SJCRH30 (cell line): ENCODE measurements around the gene NXNL2. TPM values are rescaled to one million over a fixed set of nuclear protein-coding genes. Genes with fewer than 3 reads are reported as not detected.
A peak's percentile ranks its signal among the peaks of the same experiment; 100 is the strongest.

Experiments used
- DNase-seq, 2 experiments: peaks; one replicate each; pipeline ENCODE4 v3.0.0-alpha.2; 2015 to 2020
- H3K27ac ChIP-seq: fragments of 250-450 bp; sonication (Bioruptor Pico); 2 replicates; pipeline ENCODE4 v1.5.1; 2020; ENCODE audit warnings: mild to moderate bottlenecking, moderate library complexity
- H3K27me3 ChIP-seq: fragments of 250-450 bp; sonication (Bioruptor Pico); 2 replicates; pipeline ENCODE4 v1.5.1; 2020; ENCODE audit warnings: mild to moderate bottlenecking, moderate library complexity
- H3K36me3 ChIP-seq: fragments of 250-450 bp; sonication (Bioruptor Pico); 2 replicates; pipeline ENCODE4 v1.5.1; 2020; ENCODE audit warnings: mild to moderate bottlenecking, moderate library complexity
- H3K4me1 ChIP-seq: fragments of 250-450 bp; sonication (Bioruptor Pico); 2 replicates; pipeline ENCODE4 v1.5.1; 2020; ENCODE audit warnings: mild to moderate bottlenecking, moderate library complexity
- H3K4me3 ChIP-seq: fragments of 250-450 bp; sonication (Bioruptor Pico); 2 replicates; pipeline ENCODE4 v1.5.1; 2020; ENCODE audit warnings: mild to moderate bottlenecking, moderate library complexity
- H3K9me3 ChIP-seq: fragments of 250-450 bp; sonication (Bioruptor Pico); replicated peaks from 2 replicates; pipeline ENCODE4 v1.5.1; 2020; ENCODE audit warnings: mild to moderate bottlenecking, moderate library complexity
- total RNA-seq: library from RNA; depleted of rRNA; stranded (reverse); fragments of >200 nt; shearing (Covaris generic); gene quantifications from 2 replicates; pipeline ENCODE4 v1.2.3, GENCODE V29; 2014

Gene NXNL2
- total RNA-seq, 1 experiment from 2014 or later: not detected

DNA sequence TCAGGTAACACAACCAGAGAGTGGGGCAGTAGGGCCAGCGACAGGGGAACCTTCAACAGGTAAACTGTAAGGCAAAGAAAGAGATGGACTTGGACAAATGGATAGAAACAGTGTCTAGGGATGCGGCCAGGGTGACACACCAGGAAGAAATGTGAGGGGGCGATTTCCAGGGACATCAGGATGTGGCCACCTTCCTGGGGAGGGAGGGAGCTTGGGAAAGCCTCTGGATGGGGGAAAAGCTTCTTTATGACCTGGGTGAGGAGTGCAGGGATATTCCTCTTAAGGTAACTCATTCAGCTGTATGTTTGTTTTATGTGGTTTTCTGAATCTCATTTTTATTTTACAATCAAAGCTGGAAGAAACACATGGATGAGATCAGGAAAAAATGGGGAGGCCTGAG is 11.9 kb upstream of the NXNL2 start:
- no peak for DNase-seq

DNA sequence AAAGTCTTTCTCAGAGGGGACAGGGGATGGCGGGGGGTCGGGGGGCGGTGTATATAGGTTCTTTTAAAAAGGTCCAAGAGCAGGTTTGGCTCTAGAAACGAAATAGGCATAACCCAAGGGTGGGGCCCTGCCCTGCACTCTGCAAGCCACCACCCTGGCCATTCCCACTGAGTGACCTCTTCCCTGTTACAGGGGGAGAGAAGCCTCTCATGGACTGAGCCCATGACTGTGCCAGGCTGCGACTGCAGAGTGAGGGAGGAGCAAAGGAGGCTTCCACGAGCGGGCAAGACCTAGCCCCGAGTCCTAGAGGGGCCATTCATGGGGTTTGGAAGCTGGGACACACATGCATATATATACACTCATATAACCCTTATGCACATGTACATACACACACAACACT is 10.1 kb upstream of the NXNL2 start:
- no peak for DNase-seq
- no peaks in the 10 kb centered on the region for H3K9me3 ChIP-seq
- no peak overlapping the region for H3K27ac ChIP-seq
- H3K4me3 ChIP-seq: no peak overlapping the region
- H3K4me1 ChIP-seq: no peaks in the 10 kb centered on the region
- no peaks in the 10 kb centered on the region for H3K36me3 ChIP-seq
- no peaks in the 10 kb centered on the region for H3K27me3 ChIP-seq

More for the DNA sequence above, 11.9 kb upstream of the NXNL2 start:
- Histone ChIP-seq H3K27me3 (no peaks in the 10 kb centered on the region), H3K36me3 (no peaks in the 10 kb centered on the region), H3K4me1 (no peaks in the 10 kb centered on the region), H3K4me3 (no peak overlapping the region), H3K27ac (no peak overlapping the region), H3K9me3 (no peaks in the 10 kb centered on the region)

DNA sequence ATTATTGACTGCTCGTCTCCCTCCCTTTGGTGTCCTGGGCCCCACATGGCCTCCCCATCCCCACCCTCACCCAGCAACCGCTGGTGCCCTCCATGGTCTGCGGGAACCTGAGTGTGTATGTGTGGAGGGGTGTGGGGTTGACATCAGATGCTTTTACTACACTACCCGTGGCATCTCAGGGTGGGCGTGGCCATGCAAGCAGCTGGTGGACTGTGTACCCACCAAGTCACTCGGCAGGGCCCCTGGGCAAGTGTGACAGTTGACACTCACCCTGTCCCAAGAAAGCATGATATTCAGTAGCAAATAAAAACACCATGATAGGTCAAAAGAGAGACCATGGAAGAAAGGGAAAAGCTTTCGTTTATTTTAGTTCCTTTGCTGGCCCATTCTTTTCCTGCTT is 7.4 kb upstream of the NXNL2 start:
- no peaks in the 10 kb centered on the region for H3K9me3 ChIP-seq
- no peak for DNase-seq
- H3K27me3 ChIP-seq: no peaks in the 10 kb centered on the region
- no peak overlapping the region for H3K27ac ChIP-seq
- H3K4me1 ChIP-seq: peaks cover 3% of the 10 kb centered on the region; the same call in 1 of the 2 replicates
- H3K4me3 ChIP-seq: no peak overlapping the region
- H3K36me3 ChIP-seq: no peaks in the 10 kb centered on the region

- Histone ChIP-seq H3K4me1 (peaks cover 3% of the 10 kb centered on the region; the same call in 1 of the 2 replicates), H3K27me3 (no peaks in the 10 kb centered on the region), H3K36me3 (no peaks in the 10 kb centered on the region), H3K4me3 (no peak overlapping the region), H3K9me3 (no peaks in the 10 kb centered on the region), H3K27ac (no peak overlapping the region)
- DNase-seq: no peak
Measured at GRCh38 chr9:88528080-88528790, 6.7 kb upstream of the NXNL2 start.

DNA sequence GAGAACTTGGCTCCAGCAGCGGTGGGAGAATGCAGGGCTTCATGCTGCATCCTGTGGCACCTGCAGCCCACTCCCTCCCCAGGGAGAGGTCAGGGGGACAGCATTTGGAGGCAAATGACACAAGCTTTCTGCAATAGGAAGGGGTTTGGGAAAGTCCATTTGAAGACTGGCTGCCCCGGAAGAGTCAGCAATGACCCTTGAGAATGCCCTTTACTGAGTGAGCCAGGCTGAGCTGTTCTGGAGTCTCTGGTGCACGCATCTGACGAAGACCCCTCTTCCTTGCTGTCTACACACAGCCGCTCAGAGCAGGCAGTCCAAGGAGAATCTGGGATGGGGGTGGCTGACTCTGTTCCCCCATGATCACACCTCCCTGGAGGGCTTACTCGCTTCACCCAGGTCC is 5.5 kb upstream of the NXNL2 start:
- H3K27ac ChIP-seq: no peak overlapping the region
- DNase-seq: no peak
- H3K36me3 ChIP-seq: no peaks in the 10 kb centered on the region
- H3K4me1 ChIP-seq: peaks cover 3% of the 10 kb centered on the region; the same call in 1 of the 2 replicates
- no peak overlapping the region for H3K4me3 ChIP-seq
- H3K9me3 ChIP-seq: no peaks in the 10 kb centered on the region
- H3K27me3 ChIP-seq: no peaks in the 10 kb centered on the region

DNA sequence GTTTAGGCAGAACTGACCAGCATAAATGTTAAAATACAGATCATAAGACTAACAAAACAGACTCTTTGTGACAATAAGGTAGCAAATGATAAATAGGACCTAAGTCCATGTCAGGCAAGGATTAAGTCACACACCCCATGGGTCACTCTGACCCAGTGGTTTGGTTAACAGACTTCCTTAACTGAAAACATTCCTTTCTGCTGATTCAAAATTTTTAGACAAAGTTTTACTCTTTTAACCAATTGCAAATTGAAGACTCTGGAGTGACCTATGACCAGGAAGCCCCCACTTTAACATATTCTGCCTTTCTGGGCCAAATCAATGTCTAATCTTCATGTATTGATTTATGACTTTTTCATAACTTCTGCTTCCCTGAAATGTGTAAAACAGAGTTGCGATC is 4.9 kb upstream of the NXNL2 start:
- H3K27ac ChIP-seq: no peak overlapping the region
- H3K36me3 ChIP-seq: no peaks in the 10 kb centered on the region
- no peak for DNase-seq
- H3K27me3 ChIP-seq: no peaks in the 10 kb centered on the region
- H3K9me3 ChIP-seq: no peaks in the 10 kb centered on the region
- no peak overlapping the region for H3K4me3 ChIP-seq
- H3K4me1 ChIP-seq: peaks cover 3% of the 10 kb centered on the region; the same call in 1 of the 2 replicates

DNA sequence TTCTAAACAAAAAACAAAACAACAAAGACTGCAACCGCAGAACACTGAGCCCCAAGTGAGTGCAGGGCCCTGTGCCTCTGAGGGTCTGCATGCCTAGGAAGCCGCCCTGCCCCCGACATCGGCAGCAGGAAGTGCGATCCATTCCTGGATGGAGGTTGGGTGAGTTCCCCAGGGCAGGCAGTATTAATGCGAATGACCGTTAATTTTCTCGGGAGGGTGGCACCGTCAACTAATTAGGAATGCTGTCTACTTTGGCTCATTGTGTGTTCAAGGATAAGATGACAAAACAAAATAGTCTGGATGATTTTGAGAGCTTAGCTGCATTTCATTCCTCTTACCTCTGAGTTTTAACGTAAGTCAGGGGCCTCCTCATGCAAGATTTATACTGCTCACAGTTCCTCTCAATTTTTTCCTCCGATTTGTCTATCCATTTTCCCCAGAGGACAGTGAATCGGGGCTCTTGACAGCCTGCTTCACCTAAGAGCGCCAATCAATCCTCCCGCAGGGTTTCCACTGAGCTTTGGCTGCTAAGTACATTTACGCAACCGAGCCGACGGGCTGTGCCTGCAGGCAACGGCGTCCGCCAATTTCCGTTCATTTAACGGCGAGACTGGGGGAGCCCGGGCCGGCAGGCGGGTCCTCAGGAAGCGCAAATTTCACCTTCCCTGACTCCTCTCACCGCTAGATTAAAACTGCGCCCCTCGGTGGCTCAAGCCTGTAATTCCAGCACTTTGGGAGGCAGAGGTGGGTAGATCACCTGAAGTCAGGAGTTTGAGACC is 2.9 kb upstream of the NXNL2 start:
- peaks cover 3% of the 10 kb centered on the region; the same call in 1 of the 2 replicates for H3K4me1 ChIP-seq
- no peak overlapping the region for H3K4me3 ChIP-seq
- no peaks in the 10 kb centered on the region for H3K27me3 ChIP-seq
- no peaks in the 10 kb centered on the region for H3K36me3 ChIP-seq
- H3K27ac ChIP-seq: no peak overlapping the region
- no peaks in the 10 kb centered on the region for H3K9me3 ChIP-seq
- no peak for DNase-seq

- Histone ChIP-seq H3K9me3 (no peaks in the 10 kb centered on the region), H3K4me1 (peaks cover 3% of the 10 kb centered on the region; the same call in 1 of the 2 replicates)
- no peak for DNase-seq
Measured at GRCh38 chr9:88533951-88534455, 975 bp upstream of the NXNL2 start.

DNA sequence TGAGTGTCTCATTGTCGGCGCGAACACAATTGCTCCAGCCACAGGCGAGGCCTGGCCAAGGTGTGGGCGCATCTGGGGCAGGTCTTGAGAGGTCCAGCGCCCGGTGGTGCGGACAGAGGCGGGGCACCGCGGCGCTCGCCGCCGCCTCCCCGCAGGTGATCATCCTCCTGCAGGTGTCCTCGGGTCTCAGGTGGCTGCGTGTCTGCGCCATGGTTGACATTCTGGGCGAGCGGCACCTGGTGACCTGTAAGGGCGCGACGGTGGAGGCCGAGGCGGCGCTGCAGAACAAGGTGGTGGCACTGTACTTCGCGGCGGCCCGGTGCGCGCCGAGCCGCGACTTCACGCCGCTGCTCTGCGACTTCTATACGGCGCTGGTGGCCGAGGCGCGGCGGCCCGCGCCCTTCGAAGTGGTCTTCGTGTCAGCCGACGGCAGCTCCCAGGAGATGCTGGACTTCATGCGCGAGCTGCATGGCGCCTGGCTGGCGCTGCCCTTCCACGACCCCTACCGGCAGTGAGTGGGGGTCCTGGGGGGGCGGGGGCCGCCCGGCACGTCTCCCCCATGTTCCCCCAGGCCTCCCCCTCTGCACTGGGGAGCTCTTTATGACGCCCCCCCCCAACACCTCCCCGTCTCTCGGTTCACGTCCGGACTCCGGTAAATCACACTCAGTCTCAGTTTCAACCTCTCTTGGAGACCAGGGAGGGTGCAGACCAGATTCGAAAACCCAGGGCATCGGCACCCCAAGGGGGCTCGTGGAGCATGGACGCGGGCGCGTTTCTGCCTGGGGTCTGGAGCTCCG is 446 bp downstream of the NXNL2 start:
- no peaks in the 10 kb centered on the region for H3K36me3 ChIP-seq
- no peak overlapping the region for H3K4me3 ChIP-seq
- H3K27me3 ChIP-seq: no peaks in the 10 kb centered on the region
- peaks cover under 1% of the 10 kb centered on the region; the same call in 1 of the 2 replicates for H3K4me1 ChIP-seq
- no peak for DNase-seq
- no peak overlapping the region for H3K27ac ChIP-seq
- H3K9me3 ChIP-seq: no peaks in the 10 kb centered on the region

More at GRCh38 chr9:88533951-88534455, 975 bp upstream of the NXNL2 start:
- no peak overlapping the region for H3K27ac ChIP-seq
- H3K27me3 ChIP-seq: no peaks in the 10 kb centered on the region
- H3K4me3 ChIP-seq: no peak overlapping the region
- no peaks in the 10 kb centered on the region for H3K36me3 ChIP-seq

DNA sequence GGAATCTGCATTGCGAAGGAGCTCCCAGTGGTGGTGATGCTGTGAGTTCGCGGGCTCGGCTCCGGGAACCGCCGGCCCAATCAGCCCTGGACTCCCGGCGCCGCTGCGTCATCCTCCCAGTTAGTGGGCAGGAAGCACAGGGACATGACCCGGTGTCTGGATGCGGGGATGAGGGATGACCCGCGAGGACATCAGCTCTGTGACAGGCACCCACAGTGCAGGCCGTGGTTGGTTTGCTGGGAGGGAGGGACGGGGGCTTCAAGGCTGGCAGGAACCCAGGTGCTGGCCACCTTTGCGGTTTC is 996 bp downstream of the NXNL2 start:
- no peak for DNase-seq
- Histone ChIP-seq H3K9me3 (no peaks in the 10 kb centered on the region), H3K4me1 (no peaks in the 10 kb centered on the region; the same call in 1 of the 2 replicates), H3K27me3 (no peaks in the 10 kb centered on the region), H3K4me3 (no peak overlapping the region), H3K36me3 (no peaks in the 10 kb centered on the region), H3K27ac (no peak overlapping the region)

DNA sequence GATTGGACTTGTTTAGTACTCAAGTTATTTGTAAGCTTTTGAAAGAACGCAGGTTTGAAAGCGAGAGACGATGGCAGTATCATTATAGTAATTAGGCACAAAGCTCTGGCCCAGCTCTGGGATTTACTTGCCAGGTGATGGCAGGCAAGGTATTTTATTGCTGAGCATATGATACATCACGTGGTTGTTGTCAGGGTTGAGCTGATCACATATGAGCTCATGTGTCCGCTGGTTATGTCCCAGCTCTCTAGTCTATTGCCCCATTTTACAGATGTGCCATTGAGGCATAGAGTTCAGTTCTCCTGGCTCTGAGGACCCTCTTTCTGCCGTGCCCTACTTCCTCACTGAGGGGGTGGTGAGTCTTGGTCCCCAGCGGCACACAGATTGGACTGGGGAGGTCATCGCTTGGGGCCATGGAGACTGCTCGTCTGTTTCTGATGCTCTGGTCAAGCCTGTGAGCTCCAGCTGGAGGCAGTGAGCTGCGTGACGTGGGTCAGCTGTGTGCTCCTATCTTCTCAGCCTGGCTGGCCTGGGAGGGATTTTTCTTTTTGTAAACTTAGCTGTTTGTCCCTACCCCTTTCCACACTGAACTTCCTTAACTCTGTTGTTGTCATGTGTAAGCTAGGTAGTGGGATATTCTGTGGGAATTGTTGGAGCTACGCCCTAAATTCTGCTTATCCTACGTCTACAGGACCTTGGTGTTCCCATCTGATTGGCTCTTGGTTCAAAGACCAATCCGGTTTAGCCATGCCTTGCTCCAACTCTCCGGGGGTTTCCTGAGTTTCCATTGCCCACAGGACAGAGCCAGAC is 2.2 kb downstream of the NXNL2 start:
- Histone ChIP-seq H3K27ac (no peak overlapping the region), H3K4me3 (no peak overlapping the region), H3K27me3 (no peaks in the 10 kb centered on the region), H3K4me1 (no peaks in the 10 kb centered on the region; the same call in 1 of the 2 replicates), H3K36me3 (no peaks in the 10 kb centered on the region), H3K9me3 (no peaks in the 10 kb centered on the region)
- no peak for DNase-seq

- Histone ChIP-seq H3K4me3 (no peak overlapping the region), H3K27ac (no peak overlapping the region), H3K27me3 (no peaks in the 10 kb centered on the region), H3K9me3 (no peaks in the 10 kb centered on the region), H3K4me1 (no peaks in the 10 kb centered on the region), H3K36me3 (no peaks in the 10 kb centered on the region)
- DNase-seq: peak; percentile 52 to 58
Measured at GRCh38 chr9:88537761-88538091, 2.7 kb downstream of the NXNL2 start.

DNA sequence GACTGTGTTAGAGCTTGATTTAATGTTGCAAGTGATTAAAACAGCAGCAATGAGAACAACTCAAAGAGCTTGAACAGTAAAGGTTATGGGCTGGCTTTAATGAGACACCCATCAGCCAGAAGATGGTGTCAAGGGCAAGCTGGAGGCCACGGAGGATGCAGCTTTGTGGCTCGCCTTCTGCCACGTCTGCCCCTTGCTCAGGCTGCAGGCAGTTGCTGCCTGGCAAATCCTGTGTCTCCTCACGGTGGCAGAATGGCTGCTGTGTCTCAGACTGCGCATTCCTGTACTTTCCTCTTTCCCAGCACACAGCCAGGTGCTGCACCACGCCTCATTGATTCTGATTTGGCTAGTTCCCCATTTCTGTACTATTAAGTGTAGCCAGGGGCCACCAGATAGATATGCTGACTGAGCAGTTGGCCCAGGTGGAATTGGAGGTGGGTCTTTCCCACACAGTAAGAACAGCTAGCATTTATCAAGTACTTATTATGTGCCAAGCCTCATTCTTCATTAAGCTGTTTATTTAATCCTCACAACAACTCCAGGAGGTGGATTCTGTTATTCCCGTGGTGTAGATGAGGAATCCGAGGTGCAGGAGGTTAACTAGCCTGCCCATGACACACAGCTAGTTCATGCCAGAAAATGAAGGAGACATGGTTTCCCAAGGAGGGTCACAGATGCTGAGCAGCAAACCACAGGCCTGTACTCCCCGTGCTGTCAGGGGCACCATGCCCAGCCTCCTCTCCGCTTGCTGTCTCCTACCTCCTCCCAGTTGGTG is 3.5 kb downstream of the NXNL2 start:
- DNase-seq: no peak
- no peak overlapping the region for H3K27ac ChIP-seq
- no peak overlapping the region for H3K4me3 ChIP-seq
- no peaks in the 10 kb centered on the region for H3K36me3 ChIP-seq
- no peaks in the 10 kb centered on the region for H3K27me3 ChIP-seq
- no peaks in the 10 kb centered on the region for H3K4me1 ChIP-seq
- no peaks in the 10 kb centered on the region for H3K9me3 ChIP-seq

GRCh38 chr9:88539246-88539645 is 4.3 kb downstream of the NXNL2 start:
- Histone ChIP-seq H3K36me3 (no peaks in the 10 kb centered on the region), H3K9me3 (no peaks in the 10 kb centered on the region), H3K4me1 (no peaks in the 10 kb centered on the region), H3K4me3 (no peak overlapping the region), H3K27ac (no peak overlapping the region), H3K27me3 (no peaks in the 10 kb centered on the region)
- no peak for DNase-seq
